ENCODE results near the gene RFTN2.
"Not testable (repeated sequence)": the region's sequence is repeated elsewhere in the genome, so short reads cannot be mapped to it uniquely, and the experiment has no call there.

The RFTN2 gene

GRCh38 chr2:197600306-197600705 lies 75.1 kb downstream of the RFTN2 start:
- FAIRE-seq = no peak

- no peak for FAIRE-seq
Observed at GRCh38 chr2:197599285-197599965, 76.0 kb downstream of the RFTN2 start.

- no peak for FAIRE-seq
Observed at GRCh38 chr2:197598450-197598849, 76.9 kb downstream of the RFTN2 start.

DNA sequence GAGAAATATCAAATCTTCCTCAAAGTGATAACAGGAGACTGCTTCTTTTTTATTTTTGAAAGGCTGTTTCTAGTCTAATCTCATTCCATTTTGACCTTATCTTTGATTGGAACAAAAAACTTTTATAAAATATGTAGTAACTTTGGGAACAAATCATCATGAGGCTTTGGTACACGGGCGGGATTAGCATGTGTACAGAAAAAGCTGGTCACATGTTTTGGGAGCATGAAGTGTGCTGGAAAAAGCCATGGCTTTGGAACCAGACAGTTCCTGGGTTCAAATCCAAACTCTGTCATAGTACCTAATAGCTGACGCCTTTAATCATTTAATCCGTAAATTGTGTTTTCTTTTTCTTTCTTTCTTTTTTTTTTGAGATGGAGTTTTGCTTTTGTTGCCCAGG lies 78.2 kb downstream of the RFTN2 start:
- no peak for FAIRE-seq

- FAIRE-seq = no peak
Observed at GRCh38 chr2:197596766-197597165, 78.6 kb downstream of the RFTN2 start.

DNA sequence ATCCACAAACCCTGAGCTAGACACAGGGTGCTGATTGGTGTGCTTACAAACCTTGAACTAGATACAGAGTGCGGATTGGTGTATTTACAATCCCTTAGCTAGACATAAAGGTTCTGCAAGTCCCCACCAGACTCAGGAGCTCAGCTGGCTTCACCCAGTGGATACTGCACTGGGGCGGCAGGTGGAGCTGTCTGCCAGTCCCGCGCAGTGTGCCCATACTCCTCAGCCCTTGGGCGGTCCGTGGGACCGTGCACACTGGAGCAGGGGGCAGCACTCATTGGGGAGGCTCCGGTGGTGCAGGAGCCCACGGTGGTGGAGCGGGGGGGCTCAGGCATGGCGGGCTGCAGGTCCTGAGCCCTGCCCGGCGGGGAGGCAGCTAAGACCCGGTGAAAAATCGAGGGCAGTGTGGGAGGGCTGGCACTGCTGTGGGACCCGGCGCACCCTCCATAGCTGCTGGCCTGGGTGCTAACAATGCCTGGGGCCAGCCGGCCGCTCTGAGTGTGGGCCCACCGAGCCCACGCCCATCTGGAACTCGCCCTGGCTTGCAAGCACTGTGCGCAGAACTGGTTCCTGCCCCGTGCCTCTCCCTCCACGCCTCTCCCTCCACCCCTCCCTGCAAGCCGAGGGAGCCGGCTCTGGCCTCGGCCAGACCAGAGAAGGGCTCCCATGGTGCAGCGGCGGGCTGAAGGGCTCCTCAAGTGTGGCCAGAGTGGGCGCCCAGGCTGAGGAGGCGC lies 83.9 kb downstream of the RFTN2 start:
- no peak for FAIRE-seq

- not testable (repeated sequence) for FAIRE-seq
Observed at GRCh38 chr2:197587255-197587654, 88.1 kb downstream of the RFTN2 start.

DNA sequence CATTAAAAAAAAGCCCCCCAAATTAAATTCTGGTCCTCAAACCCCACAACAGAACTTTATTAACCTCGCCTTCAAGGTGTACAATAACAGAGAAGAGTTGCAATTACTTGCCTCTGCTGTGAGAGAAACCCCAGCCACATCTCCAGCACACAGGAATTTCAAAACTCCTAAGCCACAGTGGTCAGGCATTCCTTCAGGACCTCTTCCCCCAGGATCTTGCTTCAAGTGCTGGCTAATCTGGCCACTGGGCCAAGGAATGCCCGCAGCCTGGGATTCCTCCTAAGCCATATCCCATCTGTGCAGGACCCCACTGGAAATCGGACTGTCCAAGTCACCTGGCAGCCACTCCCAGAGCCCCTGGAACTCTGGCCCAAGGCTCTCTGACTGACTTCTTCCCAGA lies 95.2 kb downstream of the RFTN2 start:
- FAIRE-seq = not testable (repeated sequence)

- not testable (repeated sequence) for FAIRE-seq
Observed at GRCh38 chr2:197578294-197578693, 97.1 kb downstream of the RFTN2 start.

DNA sequence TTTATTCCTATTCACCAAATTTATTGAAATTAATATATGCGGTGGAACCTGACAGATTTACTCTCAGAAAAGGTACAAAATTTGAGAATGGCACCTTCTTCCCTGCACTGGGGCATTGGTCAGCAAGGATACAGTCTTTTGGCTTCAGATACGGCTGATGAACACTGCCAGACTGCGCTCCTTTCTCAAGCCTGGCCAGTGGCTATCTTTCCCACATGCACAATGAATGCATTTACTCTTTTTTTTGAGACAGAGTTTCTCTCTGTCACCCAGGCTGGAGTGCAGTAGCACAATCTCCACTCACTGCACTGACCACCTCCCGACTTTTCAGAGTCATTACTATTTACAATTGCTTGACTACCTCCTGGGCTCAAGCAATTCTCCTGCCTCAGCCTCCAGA lies 97.9 kb downstream of the RFTN2 start:
- no peak for FAIRE-seq

GRCh38 chr2:197576631-197577030 lies 98.8 kb downstream of the RFTN2 start:
- FAIRE-seq = no peak

DNA sequence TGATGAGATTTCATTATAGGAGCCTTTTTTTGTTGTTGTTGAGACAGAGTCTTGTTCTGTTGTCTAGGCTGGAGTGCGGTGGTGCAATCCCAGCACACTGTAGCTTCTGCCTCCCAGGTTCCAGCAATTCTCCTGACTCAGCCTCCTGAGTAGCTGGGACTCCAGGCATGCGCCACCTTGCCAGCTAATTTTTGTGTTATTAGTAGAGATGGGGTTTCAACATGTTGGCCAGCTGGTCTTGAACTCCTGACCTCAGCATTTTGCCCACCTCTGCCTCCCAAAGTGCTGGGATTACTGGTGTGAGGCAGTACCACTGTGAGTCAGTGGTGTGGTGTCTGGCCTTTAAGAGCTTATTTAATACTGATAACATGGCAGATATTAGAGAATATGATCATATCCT lies 99.4 kb downstream of the RFTN2 start:
- FAIRE-seq = no peak

GRCh38 chr2:197573608-197574007 lies 101.8 kb downstream of the RFTN2 start:
- no peak for FAIRE-seq

DNA sequence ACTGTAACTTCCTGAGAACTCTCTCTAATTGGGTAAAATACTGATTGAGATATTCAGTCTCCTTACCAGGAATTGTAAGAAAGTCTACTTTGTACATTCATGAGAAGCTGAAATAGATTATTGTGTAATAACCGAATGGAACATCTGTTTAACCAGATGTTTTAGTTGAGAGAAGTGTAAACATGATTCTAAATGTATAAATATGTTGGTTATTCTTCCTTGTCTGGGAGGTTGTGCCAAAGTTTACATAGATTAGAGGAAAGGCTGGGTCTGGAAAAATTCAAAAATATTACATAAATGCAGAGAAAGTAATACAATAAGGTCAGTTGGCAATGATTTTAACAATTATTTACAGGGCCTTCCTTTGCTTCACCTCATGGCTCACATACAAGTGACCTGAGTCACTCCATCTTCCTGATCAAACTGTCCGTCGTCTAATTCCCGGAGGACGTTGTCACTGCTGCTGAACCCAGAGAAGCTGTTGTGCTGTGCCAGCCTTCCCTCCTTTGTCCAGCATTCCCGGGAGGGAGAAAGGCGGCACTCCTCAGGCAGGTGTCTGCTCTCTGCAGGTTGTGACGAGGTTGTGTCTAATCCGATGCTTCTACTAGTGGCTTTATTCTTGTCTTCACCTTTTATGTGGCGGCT lies 103.6 kb downstream of the RFTN2 start:
- FAIRE-seq = no peak

GRCh38 chr2:197560146-197560665 lies 115.2 kb downstream of the RFTN2 start:
- no peak for FAIRE-seq

DNA sequence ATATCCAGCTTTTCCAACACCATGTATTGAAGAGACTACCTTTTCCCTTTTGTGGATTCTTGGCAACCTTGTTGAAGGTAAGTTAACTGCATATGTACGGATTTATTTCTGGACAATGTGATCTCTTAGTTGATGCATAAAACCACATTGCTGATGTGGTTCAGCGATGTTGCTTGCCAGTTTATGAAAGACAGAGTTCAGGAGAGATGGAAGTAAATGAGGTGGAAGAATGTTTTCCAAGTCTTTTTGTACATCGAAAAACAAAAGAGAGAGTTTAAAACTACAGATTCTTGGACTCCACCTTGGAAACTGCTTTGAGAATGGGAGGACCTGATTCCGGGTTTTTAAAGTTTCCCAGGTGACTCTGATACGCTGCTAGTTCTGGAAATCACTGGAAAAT lies 115.7 kb downstream of the RFTN2 start:
- no peak for FAIRE-seq

- no peak for FAIRE-seq
Observed at GRCh38 chr2:197558393-197558792, 117.0 kb downstream of the RFTN2 start.

DNA sequence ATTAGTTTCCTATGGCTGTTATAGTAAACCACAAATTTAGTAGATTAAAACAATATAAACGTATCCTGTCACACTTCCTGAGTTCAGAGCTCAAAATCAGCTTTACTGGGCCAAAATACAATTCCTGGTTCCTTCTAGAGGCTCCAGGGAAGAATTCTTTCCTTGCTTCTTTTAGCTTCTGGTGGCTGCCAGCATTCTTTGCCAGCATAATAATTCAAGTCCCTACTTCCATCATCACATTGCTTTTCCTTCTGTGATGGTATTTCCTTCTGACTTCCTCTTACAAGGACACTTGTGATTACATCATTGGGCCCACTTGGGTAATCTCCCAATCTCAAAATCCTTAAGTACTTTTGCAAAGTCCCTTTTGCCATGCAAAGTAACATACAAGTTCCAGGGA lies 118.9 kb downstream of the RFTN2 start:
- FAIRE-seq = no peak

- FAIRE-seq = no peak
Observed at GRCh38 chr2:197555467-197555866, 119.9 kb downstream of the RFTN2 start.

DNA sequence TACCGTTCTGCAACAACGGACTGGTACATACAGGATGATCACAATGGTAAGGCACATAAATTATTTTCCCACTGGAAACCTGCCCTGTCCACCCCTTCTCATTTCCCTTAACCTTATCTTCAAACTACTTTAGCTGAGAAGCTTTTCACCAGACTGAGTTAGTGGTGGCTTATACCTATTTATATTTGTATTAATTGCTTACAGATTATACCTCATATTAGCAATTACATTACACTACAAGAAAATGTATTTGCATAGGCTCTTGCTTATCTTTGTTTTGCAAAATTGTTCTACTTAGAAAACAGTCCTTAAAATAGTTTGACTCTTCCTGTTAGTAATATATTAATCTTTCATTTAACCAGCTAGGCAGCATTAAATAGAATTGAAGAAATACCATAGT lies 124.1 kb downstream of the RFTN2 start:
- peak; percentile 59 for FAIRE-seq

GRCh38 chr2:197548582-197548981 lies 126.8 kb downstream of the RFTN2 start:
- FAIRE-seq = no peak

DNA sequence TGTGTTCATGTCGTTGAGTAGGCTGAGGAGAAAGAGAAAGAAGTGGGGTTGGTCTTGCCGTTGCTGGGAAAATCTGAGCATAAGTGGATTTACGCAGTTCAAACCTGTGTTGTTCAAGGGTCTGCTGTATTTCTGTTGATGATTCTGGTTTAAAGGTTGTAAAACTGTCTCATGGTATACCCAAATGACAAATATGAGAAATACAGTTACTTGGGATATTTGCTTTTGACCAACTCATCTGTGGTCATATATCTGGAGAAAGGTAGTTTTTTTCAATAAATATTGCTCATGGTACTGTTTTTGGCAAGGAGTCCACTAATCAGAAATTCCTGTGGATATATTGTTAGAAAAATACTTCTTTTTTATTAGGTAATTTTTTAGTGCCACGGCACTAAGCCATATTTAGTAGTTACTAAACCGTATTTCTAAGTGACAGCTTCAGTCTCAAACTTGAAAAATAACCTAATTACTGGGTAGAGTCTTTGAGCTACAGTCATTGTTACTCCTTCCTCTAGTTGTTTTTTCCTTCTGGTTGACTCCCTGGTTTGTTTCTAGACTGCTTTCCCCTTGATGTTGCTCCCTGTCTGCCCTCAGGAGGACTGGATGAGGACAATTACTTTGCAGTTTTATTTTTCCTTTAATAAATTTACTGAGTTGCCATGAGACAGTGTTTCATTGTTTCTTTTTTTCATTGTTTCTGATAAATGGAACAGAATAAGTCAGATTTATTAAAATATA lies 128.1 kb downstream of the RFTN2 start:
- FAIRE-seq = no peak

DNA sequence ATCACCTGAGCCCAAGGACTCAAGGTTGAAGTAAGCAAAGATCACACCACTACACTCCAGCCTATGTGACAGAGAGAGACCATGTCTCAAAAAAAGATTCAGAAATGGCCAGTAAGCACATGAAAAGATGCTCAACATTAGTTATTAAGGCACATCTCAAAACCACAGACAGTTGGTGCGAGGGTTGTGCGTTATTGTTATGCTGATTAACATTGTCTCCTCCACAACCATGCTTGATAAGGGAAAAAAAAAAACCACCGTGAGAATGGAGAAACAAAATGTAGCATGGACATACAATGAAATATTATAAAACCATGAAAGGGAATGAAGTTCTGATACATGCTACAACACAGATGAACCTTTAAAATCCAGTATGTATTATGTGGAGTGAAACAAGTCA lies 132.2 kb downstream of the RFTN2 start:
- FAIRE-seq = no peak

Data from G401.6 (cell line).